ENCODE data around the gene SUCLA2.
"Not testable (repeated sequence)": the region's sequence is repeated elsewhere in the genome, so short reads cannot be mapped to it uniquely, and the experiment has no call there.

Gene SUCLA2

DNA sequence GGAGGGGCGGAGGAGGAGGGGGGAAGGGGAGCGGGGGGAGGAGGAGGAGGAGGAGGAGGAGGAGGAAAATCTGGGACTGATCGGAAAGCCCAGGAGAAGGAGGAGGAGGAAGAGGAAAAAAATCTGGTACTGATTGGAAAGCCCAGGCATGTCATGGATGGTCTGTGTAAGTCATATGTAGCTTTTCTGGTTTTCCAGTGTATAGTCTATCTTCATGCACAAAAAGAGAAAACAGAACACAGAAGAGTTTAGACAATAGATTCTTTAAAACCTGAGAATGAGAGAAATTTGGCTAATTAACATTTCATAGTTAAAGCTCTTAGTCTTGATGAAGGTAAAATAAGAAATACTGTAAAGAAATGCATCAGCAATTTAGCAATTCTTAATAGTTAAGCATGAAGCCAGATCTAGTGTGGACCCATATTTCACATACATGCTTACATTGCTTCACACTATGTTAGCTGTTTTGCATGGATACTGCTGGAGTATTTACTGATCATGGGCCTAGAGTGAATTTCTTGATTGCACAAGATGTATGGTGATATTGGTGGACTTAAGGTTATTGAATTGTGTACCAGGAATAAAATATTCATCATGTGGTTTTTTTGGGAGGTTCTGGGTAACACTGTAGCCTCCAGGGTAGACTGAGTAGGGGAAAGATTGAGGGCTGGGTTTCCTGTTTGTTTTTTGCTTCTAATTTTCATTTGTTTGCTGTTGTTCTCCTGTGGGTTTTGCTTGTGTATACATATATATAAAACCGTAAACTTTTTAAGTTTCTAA is 41.4 kb downstream of the SUCLA2 start:
- H3K27ac ChIP-seq, result no peak overlapping the region
- TF ChIP-seq, protein P1, sequence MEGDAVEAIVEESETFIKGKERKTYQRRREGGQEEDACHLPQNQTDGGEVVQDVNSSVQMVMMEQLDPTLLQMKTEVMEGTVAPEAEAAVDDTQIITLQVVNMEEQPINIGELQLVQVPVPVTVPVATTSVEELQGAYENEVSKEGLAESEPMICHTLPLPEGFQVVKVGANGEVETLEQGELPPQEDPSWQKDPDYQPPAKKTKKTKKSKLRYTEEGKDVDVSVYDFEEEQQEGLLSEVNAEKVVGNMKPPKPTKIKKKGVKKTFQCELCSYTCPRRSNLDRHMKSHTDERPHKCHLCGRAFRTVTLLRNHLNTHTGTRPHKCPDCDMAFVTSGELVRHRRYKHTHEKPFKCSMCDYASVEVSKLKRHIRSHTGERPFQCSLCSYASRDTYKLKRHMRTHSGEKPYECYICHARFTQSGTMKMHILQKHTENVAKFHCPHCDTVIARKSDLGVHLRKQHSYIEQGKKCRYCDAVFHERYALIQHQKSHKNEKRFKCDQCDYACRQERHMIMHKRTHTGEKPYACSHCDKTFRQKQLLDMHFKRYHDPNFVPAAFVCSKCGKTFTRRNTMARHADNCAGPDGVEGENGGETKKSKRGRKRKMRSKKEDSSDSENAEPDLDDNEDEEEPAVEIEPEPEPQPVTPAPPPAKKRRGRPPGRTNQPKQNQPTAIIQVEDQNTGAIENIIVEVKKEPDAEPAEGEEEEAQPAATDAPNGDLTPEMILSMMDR (IDR thresholded peaks at IDR 0.05), result no peak
- TF ChIP-seq ZFX (IDR thresholded peaks at IDR 0.05; ENCODE audit: borderline replicate concordance), result no peak

DNA sequence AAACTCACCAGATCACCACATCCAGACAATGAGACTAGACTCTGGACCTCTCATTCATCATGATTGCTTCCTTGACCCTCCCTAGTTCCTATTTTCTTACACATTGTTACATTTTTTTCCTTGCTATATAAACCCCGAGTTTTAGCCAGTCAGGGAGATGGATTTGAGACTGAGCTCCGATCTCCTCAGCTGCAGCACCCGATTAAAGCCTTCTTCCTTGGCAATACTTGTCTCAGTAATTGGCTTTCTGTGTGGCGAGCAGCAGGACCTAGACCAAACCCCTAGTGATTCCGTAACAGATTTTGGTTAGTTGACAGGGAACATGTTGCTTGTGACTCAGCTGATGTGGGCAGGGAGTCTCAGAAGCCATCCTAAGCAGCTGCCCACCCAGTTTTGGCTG is 44.0 kb downstream of the SUCLA2 start:
- H3K27ac ChIP-seq, result no peak overlapping the region
- TF ChIP-seq, protein P1 (IDR thresholded peaks at IDR 0.05), result no peak
- TF ChIP-seq ZFX (IDR thresholded peaks at IDR 0.05; ENCODE audit: borderline replicate concordance), result no peak

DNA sequence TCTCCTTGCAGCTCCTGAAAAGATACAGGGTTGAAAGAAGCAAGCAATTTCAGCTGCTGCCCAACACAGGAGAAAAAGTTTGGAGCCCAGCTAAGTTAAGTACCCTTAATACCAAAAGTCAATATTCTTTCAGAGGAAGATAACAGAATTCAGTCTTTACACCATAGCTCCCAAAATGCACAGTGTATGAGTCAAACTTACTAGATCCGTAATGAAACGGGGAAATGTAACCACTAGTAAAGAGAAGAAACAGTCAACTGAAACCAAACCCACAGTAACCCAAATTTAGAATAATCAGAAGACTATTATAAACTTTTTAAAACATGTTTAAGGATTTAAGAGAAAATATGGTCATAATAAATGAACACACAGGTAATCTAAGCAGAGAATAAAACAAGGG is 45.2 kb downstream of the SUCLA2 start:
- TF ChIP-seq, protein P1 (IDR thresholded peaks at IDR 0.05), result no peak
- no peak for TF ChIP-seq ZFX (IDR thresholded peaks at IDR 0.05; ENCODE audit: borderline replicate concordance)
- no peak overlapping the region for H3K27ac ChIP-seq

DNA sequence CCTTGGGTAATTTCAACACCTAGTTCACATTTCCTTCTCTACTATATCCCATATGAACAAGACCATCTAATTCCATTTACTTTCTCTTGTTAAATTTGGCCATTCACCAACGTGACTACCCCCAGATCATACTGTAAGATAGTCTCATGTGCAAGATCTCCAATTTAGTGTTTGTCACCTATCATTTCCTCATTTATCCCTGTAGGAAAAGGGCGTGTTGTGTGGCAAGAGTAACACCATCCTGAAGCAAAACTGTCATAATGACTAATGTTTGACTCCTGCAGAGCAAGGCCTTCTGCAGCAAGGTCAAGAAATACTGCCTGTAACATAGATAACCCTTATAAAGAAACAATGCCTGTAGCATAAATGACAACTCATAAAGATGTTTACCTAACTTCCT is 51.3 kb downstream of the SUCLA2 start:
- TF ChIP-seq ZFX (IDR thresholded peaks at IDR 0.05; ENCODE audit: borderline replicate concordance), result no peak
- H3K27ac ChIP-seq, result no peak overlapping the region

DNA sequence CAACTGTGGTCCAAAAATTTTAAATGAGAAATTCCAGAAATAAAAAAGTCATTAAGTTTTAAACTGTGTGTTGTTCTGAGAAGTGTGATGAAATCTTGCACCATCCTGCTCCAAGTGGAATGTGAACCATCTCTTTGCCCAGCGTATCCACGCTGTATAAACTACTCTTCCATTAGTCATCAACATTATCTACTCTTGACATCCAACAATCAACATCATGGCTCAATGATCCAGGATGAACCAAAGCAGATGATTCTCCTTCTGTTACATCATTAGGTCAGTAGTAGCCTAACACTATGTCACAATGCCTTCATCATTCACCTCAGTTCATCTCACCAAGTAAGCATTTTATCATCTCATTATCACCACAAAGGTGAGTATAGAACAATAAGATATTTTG is 55.3 kb downstream of the SUCLA2 start:
- H3K27ac ChIP-seq, result no peak overlapping the region
- TF ChIP-seq, protein P1 (IDR thresholded peaks at IDR 0.05), result no peak
- TF ChIP-seq ZFX (IDR thresholded peaks at IDR 0.05; ENCODE audit: borderline replicate concordance), result no peak

DNA sequence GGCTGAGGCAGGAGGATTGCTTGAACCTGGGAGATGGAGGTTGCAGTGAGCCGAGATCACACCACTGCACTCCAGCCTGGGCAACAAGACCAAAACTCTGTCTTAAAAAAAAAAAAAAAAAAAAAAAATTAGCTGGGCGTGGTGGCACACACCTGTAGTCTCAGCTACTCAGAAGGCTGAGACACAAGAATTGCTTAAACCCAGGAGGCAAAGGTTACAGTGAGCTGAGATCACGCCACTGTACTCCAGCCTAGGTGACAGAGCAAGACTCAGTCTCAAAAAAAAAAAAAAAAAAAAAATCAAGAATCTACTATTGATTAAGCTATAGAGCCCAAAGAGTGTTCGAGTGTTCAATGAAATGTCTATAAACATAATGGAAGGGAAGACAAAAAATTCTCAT is 55.9 kb downstream of the SUCLA2 start:
- not testable (repeated sequence) for H3K27ac ChIP-seq

DNA sequence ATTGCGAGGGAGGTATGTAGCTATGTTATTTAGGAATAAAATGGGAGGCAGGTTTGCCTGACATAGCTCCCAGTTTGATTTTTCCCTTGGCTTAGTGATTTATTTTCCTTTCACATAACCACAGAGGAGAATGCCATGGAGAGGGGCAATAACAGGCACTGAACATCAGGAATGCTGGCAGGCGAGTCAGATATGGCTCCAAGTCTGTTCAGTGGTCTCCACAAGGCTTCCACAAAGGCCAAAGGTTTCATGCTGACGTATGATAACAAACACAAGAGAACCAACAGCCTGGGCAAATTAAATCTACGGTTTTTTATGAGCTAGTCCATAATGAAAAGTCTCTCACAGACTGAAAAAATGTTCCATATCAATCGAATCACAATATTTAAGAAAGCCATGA is 66.7 kb downstream of the SUCLA2 start:
- H3K27ac ChIP-seq, result no peak overlapping the region
- TF ChIP-seq ZFX (IDR thresholded peaks at IDR 0.05; ENCODE audit: borderline replicate concordance), result no peak

DNA sequence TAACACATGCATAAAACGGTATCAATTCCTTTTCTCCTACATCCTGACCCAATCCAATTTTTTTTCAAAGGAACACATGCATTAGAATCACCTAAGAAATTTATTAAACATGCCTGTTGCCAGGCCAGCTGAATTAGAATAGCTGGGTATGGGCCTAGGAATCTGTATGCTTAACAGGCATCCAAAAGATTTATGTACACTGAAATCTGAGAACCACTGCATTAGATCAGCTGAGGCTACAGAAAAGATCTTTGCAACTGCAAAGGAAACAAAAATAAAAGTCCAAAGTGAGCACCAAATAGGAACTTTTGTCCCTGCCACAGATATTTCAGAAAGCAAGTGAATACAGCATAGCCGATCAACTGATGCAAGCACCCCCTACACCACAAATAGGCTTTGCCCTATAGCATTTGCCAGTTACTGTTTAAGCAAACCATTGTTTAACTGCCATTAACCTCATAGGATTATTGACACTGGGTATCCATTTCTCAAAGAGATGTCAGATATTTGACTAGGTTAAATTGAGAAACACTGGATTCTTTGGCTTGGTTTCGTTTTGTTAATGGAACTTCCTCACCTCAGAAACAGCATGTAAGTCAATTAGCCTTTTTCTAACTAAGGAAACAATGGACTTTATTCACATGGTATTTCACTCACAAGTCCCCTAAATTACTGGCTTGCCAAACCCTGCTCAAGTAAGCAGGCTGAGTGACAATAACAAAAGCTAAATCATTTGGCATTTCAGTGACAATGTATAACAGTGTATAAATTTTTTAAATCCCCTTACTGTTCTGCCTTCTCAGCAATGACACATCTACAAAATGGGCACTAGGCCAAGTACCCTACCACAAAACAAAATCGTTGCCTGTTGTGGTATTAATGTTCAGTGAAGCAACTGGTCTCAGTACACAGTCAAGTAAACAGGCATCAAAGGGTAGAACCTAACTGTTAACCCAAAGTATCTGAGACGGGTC is 67.8 kb downstream of the SUCLA2 start:
- H3K27ac ChIP-seq, result no peak overlapping the region
- TF ChIP-seq, protein P1 (IDR thresholded peaks at IDR 0.05), result no peak
- TF ChIP-seq ZFX (IDR thresholded peaks at IDR 0.05; ENCODE audit: borderline replicate concordance), result no peak

Measured in 22Rv1 (cell line).